K562 (cell line): ENCODE measurements around the gene RAP1GAP2. TPM values are rescaled to one million over a fixed set of nuclear protein-coding genes. Genes with fewer than 3 reads are reported as not detected.

Experiments
- ATAC-seq: fragments of 200-7000 bp; cut with Tn5 transposase; 3 replicates; pipeline ENCODE4 v1.9.1; 2020; ENCODE audit warnings: moderate library complexity
- BruUV-seq: library from RNA; stranded (reverse); fragments of 400-500 nt; replicated peaks from 2 replicates; lab custom pipeline; 2021; lab: Mats Ljungman, UMichigan
- CTCF ChIA-PET: fragments of 300-600 bp; formaldehyde crosslinking; extraction: SDS; loops from one replicate; lab custom pipeline; 2021; ENCODE audit warnings: low intra/inter-chr PET ratio; lab: Yijun Ruan, JAX
- POLR2A ChIA-PET: fragments of 300-600, 350-650 bp; sonication (Branson Sonifier 250); formaldehyde crosslinking; extraction: SDS; loops from one replicate; lab custom pipeline; 2021; ENCODE audit warnings: antibody characterized with exemption, inconsistent platforms; lab: Yijun Ruan, JAX
- DNase-seq, 4 experiments: peaks; one replicate each; pipeline versions ENCODE4 v3.0.0 to v3.0.0-alpha.2; 2011 to 2018; ENCODE audit warnings: low spot score in 3 of 4, mixed read lengths in 3 of 4; ENCODE audit errors: extremely low read depth in 1 of 4
- FAIRE-seq: peaks from 2 replicates; lab custom pipeline; 2011; peaks lifted over from hg19 to GRCh38; lab: Jason Lieb, UNC
- H2AFZ ChIP-seq: 2 replicates; pipeline ENCODE4 v1.6.0; 2011; ENCODE audit warnings: low read depth, low read length, control low read depth, inconsistent platforms
- H3K27ac ChIP-seq: fragments of 200-600 bp; 3 replicates; pipeline ENCODE4 v1.8.0; 2011; ENCODE audit warnings: low read depth, mild to moderate bottlenecking, control low read depth, inconsistent platforms, low read length, moderate library complexity, mixed read lengths; ENCODE audit errors: extremely low read depth
- H3K27me3 ChIP-seq, 2 experiments: fragments of 300-600 bp in 1 of 2; 2 replicates in 1 of 2; 3 replicates in 1 of 2; pipeline versions ENCODE4 v1.6.0 to v1.8.0; 2011; ENCODE audit warnings: inconsistent platforms in 2 of 2, low read length in 2 of 2, mild to moderate bottlenecking in 1 of 2, mixed read lengths in 1 of 2, moderate library complexity in 1 of 2; ENCODE audit not compliant: control insufficient read depth in 2 of 2, insufficient read depth in 2 of 2
- H3K36me3 ChIP-seq: fragments of 300-600 bp; 3 replicates; pipeline ENCODE4 v1.8.0; 2011; ENCODE audit warnings: mild to moderate bottlenecking, low read length, inconsistent platforms; ENCODE audit not compliant: control insufficient read depth, insufficient read depth
- H3K4me1 ChIP-seq, 2 experiments: fragments of 200-600 bp in 1 of 2; replicated peaks in 1 of 2; 2 replicates in 1 of 2; 3 replicates in 1 of 2; pipeline versions ENCODE4 v1.5.1 to v1.8.0; 2011; ENCODE audit warnings: inconsistent platforms in 2 of 2, low read length in 2 of 2, mild to moderate bottlenecking in 1 of 2, mixed read lengths in 1 of 2, moderate library complexity in 1 of 2; ENCODE audit not compliant: control insufficient read depth in 2 of 2, insufficient read depth in 2 of 2
- H3K4me2 ChIP-seq: 2 replicates; pipeline ENCODE4 v1.6.1; 2011; ENCODE audit warnings: low read length, control low read depth, inconsistent platforms, mixed read lengths; ENCODE audit not compliant: insufficient read depth
- H3K4me3 ChIP-seq: fragments of 200-600 bp; sonication (generic), shearing (Covaris generic); 2 replicates; pipeline ENCODE4 v1.5.1; 2016; ENCODE audit warnings: control low read depth, inconsistent platforms
- H3K79me2 ChIP-seq: fragments of 200-600 bp; 3 replicates; pipeline ENCODE4 v1.8.0; 2011; ENCODE audit warnings: low read length, inconsistent platforms; ENCODE audit not compliant: control insufficient read depth, insufficient read depth
- H3K9ac ChIP-seq, 2 experiments: 2 replicates each; pipeline versions ENCODE4 v1.6.0 to v1.6.1; 2011; ENCODE audit warnings: low read depth in 2 of 2, low read length in 2 of 2, control low read depth in 1 of 2, inconsistent platforms in 1 of 2, mild to moderate bottlenecking in 1 of 2, mixed read lengths in 1 of 2; ENCODE audit not compliant: insufficient read depth in 1 of 2
- H3K9me1 ChIP-seq: one replicate; pipeline ENCODE4 v1.6.0; 2011; ENCODE audit warnings: inconsistent platforms, mild to moderate bottlenecking, low read length, moderate library complexity; ENCODE audit not compliant: control insufficient read depth, insufficient read depth
- H3K9me3 ChIP-seq: replicated peaks from 2 replicates; pipeline ENCODE4 v1.5.1; 2011; ENCODE audit warnings: low read depth, low read length, inconsistent platforms; ENCODE audit not compliant: control insufficient read depth, insufficient read depth
- H4K20me1 ChIP-seq: replicated peaks from 2 replicates; pipeline ENCODE4 v1.6.1; 2011; ENCODE audit warnings: low read length, inconsistent platforms, mixed read lengths; ENCODE audit not compliant: control insufficient read depth, insufficient read depth
- BRCA1 ChIP-seq, 2 experiments: fragments of 450-650 bp in 1 of 2; sonication (generic) in 1 of 2; formaldehyde crosslinking in 1 of 2; IDR thresholded peaks; 2 replicates each; pipeline versions ENCODE4 v1.5.0 to v1.6.1; 2017 to 2020; ENCODE audit warnings: mild to moderate bottlenecking in 1 of 2, missing genetic modification reagents in 1 of 2
- CBX2 ChIP-seq: fragments of 200-600 bp; sonication (generic); IDR thresholded peaks from one replicate; pipeline ENCODE4 v1.6.1; 2012; ENCODE audit warnings: mild to moderate bottlenecking, low read length, inconsistent platforms; ENCODE audit not compliant: insufficient read depth, poor library complexity, severe bottlenecking
- CREBBP ChIP-seq: IDR thresholded peaks from one replicate; pipeline ENCODE4 v1.6.1; 2012; ENCODE audit warnings: low read depth, mild to moderate bottlenecking, control low read depth, inconsistent platforms, low read length
- EZH2 ChIP-seq: IDR thresholded peaks from 2 replicates; pipeline ENCODE4 v1.6.1; 2012; ENCODE audit warnings: low read depth, mild to moderate bottlenecking, inconsistent platforms, low read length, borderline replicate concordance
- HMGN3 ChIP-seq: IDR thresholded peaks from 2 replicates; pipeline ENCODE4 v1.6.1; 2011; ENCODE audit warnings: borderline replicate concordance, low read depth, mild to moderate bottlenecking, mixed read lengths, low read length; ENCODE audit not compliant: insufficient read length; ENCODE audit errors: extremely low read depth
- HNRNPH1 ChIP-seq: fragments of 200-400 bp; formaldehyde crosslinking; optimal IDR thresholded peaks from 2 replicates; pipeline ENCODE3; 2017; ENCODE audit warnings: low read depth, mild to moderate bottlenecking, low read length, moderate library complexity
- POLR2A ChIP-seq: fragments of 450-650 bp; conservative IDR thresholded peaks from 2 replicates; pipeline ENCODE4 v1.6.1; 2016
- POLR2B ChIP-seq: fragments of 450-650 bp; IDR thresholded peaks from 2 replicates; pipeline ENCODE4 v1.6.1; 2018; ENCODE audit warnings: low read depth; ENCODE audit not compliant: partially characterized antibody
- SIN3B ChIP-seq: fragments of 450-650 bp; IDR thresholded peaks from 2 replicates; pipeline ENCODE4 v1.6.1; 2017; ENCODE audit warnings: low read depth, mild to moderate bottlenecking, moderate library complexity
- SMARCA4 ChIP-seq: fragments of 450-650 bp; IDR thresholded peaks from 2 replicates; pipeline ENCODE4 v1.6.1; 2016
- TCF7 ChIP-seq: sonication (generic); IDR thresholded peaks from 2 replicates; pipeline ENCODE4 v1.6.1; 2016; ENCODE audit warnings: antibody characterized with exemption, borderline replicate concordance
- ZBED1 ChIP-seq: IDR thresholded peaks from 2 replicates; pipeline ENCODE4 v1.6.1; 2014
- WGBS: fragments of 100-300 bp; shearing (Covaris generic); methylation state at CpG from one replicate; pipeline ENCODE4 v1.1.6; 2016; ENCODE audit warnings: low coverage, mixed read lengths; ENCODE audit not compliant: insufficient coverage; ENCODE audit errors: missing lambda C conversion rate; 5-methylcytosine and 5-hydroxymethylcytosine counted together
- in situ Hi-C: fragments of 300-500 bp; cut with MboI; formaldehyde crosslinking; loops from 4 replicates; pipeline ENCODE4 v1.15.0; 2018; ENCODE audit warnings: inconsistent platforms, mixed read lengths
- intact Hi-C: fragments of 100-400 bp; cut with micrococcal nuclease; formaldehyde crosslinking; loops from 2 replicates; pipeline ENCODE4 v1.14.2; 2022
- polyA plus RNA-seq, 8 experiments: library from polyadenylated mRNA; depleted of rRNA in 4 of 8; stranded (reverse) in 5 of 8; unstranded in 3 of 8; fragments of >200 nt; fragmentation: Nextera tagmentation in 2 of 8; fragmentation: Illumina TruSeq in 1 of 8; extraction: Ambion mirVana in 2 of 8; extraction: Trizol in 1 of 8; gene quantifications; 2 replicates each; pipeline versions ENCODE4 v1.2.1 to v1.2.3, GENCODE V29; 2011 to 2014; ENCODE audit warnings: inconsistent platforms in 1 of 8, missing spikeins in 1 of 8
- total RNA-seq, 7 experiments: library from RNA; depleted of rRNA in 6 of 7; stranded (reverse); fragments of >200 nt in 6 of 7; fragmentation: Illumina TruSeq in 2 of 7; extraction: Trizol in 2 of 7; gene quantifications; 2 replicates each; pipeline versions ENCODE4 v1.2.1 to v1.2.3, GENCODE V29; 2011 to 2021; ENCODE audit warnings: low replicate concordance in 1 of 7
- TF ChIP-seq, protein P1 (sequence below): conservative IDR thresholded peaks from 2 replicates; pipeline ENCODE4 v1.6.1; 2011; ENCODE audit warnings: low read depth, mild to moderate bottlenecking, low read length; ENCODE audit not compliant: control insufficient read depth
- TF ChIP-seq, protein P2 (sequence below): fragments of 250-450 bp; sonication (Bioruptor Pico); IDR thresholded peaks from 2 replicates; pipeline ENCODE4 v1.5.0; 2020; ENCODE audit warnings: mild to moderate bottlenecking
- TF ChIP-seq, protein P3 (sequence below): sonication (generic); formaldehyde crosslinking; IDR thresholded peaks from 2 replicates; pipeline ENCODE4 v1.8.0; 2022; ENCODE audit warnings: missing genetic modification reagents, mild to moderate bottlenecking, borderline replicate concordance

Gene RAP1GAP2
- total and polyA plus RNA-seq, 9 of the 15 experiments (the other 6 are each of a cell fraction or from before 2014, with no cell fraction given): 0.01 to 1.3 (median 0.42) TPM; not detected in 1

DNA sequence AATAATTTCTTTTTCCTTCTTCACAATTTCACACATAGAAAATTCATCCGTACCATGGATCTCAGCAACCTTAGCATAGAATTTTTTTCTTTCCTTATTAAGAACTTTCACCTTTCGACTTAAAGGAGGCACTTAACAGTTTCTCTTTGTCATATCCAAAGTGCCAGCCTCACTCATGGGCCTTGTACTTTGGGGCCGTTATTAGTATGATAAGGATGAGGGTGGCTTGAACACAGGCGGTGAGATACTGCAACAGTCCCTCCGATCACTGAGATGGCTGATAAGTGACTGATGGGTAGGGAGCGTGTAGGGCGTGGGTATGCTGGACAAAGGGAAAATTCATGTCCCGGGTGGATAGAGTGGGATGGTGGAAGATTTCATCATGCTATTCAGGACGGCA lies 181.9 kb downstream of the RAP1GAP2 start:
- Histone ChIP-seq H3K27me3 (peaks cover 0 to 14% of the 10 kb centered on the region in 2 experiments; a peak in 2 of 5 replicates), H2AFZ (no peak overlapping the region), H3K4me3 (no peak overlapping the region), H3K4me1 (no peaks in the 10 kb centered on the region), H4K20me1 (no peaks in the 10 kb centered on the region), H3K9me1 (no peaks in the 10 kb centered on the region), H3K9me3 (no peaks in the 10 kb centered on the region), H3K27ac (no peak overlapping the region), H3K9ac (no peak overlapping the region), H3K79me2 (no peaks in the 10 kb centered on the region), H3K4me2 (no peak overlapping the region), H3K36me3 (no peaks in the 10 kb centered on the region)
- in situ Hi-C loops (no loop called here), intact Hi-C loops (no loop called here)
- CTCF ChIA-PET: no interaction called here
- DNase-seq (no peak), FAIRE-seq (no peak), ATAC-seq (no peak)
- 5% methylated on average over 9 of the region's 9 CpGs for WGBS
- BruUV-seq: no TSS peak
- TF ChIP-seq TCF7: no peak
- no peak for TF ChIP-seq ZBED1
- TF ChIP-seq SMARCA4: no peak
- TF ChIP-seq, protein P1, sequence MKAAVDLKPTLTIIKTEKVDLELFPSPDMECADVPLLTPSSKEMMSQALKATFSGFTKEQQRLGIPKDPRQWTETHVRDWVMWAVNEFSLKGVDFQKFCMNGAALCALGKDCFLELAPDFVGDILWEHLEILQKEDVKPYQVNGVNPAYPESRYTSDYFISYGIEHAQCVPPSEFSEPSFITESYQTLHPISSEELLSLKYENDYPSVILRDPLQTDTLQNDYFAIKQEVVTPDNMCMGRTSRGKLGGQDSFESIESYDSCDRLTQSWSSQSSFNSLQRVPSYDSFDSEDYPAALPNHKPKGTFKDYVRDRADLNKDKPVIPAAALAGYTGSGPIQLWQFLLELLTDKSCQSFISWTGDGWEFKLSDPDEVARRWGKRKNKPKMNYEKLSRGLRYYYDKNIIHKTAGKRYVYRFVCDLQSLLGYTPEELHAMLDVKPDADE: no peak
- no peak for TF ChIP-seq BRCA1 (IDR thresholded peaks at IDR 0.05)
- TF ChIP-seq BRCA1 (CRISPR knock-in tag; IDR thresholded peaks at IDR 0.05): no peak
- TF ChIP-seq CBX2: no peak
- TF ChIP-seq POLR2A: no peak
- no peak for TF ChIP-seq HNRNPH1
- TF ChIP-seq, protein P2, sequence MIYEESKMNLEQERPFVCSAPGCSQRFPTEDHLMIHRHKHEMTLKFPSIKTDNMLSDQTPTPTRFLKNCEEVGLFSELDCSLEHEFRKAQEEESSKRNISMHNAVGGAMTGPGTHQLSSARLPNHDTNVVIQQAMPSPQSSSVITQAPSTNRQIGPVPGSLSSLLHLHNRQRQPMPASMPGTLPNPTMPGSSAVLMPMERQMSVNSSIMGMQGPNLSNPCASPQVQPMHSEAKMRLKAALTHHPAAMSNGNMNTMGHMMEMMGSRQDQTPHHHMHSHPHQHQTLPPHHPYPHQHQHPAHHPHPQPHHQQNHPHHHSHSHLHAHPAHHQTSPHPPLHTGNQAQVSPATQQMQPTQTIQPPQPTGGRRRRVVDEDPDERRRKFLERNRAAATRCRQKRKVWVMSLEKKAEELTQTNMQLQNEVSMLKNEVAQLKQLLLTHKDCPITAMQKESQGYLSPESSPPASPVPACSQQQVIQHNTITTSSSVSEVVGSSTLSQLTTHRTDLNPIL (CRISPR knock-in tag): no peak
- TF ChIP-seq EZH2: no peak
- TF ChIP-seq, protein P3, sequence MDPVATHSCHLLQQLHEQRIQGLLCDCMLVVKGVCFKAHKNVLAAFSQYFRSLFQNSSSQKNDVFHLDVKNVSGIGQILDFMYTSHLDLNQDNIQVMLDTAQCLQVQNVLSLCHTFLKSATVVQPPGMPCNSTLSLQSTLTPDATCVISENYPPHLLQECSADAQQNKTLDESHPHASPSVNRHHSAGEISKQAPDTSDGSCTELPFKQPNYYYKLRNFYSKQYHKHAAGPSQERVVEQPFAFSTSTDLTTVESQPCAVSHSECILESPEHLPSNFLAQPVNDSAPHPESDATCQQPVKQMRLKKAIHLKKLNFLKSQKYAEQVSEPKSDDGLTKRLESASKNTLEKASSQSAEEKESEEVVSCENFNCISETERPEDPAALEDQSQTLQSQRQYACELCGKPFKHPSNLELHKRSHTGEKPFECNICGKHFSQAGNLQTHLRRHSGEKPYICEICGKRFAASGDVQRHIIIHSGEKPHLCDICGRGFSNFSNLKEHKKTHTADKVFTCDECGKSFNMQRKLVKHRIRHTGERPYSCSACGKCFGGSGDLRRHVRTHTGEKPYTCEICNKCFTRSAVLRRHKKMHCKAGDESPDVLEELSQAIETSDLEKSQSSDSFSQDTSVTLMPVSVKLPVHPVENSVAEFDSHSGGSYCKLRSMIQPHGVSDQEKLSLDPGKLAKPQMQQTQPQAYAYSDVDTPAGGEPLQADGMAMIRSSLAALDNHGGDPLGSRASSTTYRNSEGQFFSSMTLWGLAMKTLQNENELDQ (CRISPR knock-in tag): no peak
- TF ChIP-seq POLR2B: no peak
- no peak for TF ChIP-seq CREBBP
- no peak for TF ChIP-seq SIN3B
- TF ChIP-seq HMGN3: no peak
- POLR2A ChIA-PET: no interaction called here
